Mesendoderm (in vitro differentiated cells): Measurements from ENCODE around the gene CYFIP1.

Source experiments
- DNase-seq: peaks from one replicate; pipeline ENCODE4 v3.0.0; 2013
- H2AK5ac ChIP-seq: 2 replicates; pipeline ENCODE4 v1.6.1; 2013; ENCODE audit warnings: low read length, inconsistent platforms
- H2BK120ac ChIP-seq: 2 replicates; pipeline ENCODE4 v1.6.1; 2013; ENCODE audit warnings: low read depth, mild to moderate bottlenecking, low read length, moderate library complexity, mixed read lengths
- H2BK15ac ChIP-seq: replicated peaks from 2 replicates; pipeline ENCODE4 v1.6.1; 2013; ENCODE audit warnings: low read depth, mild to moderate bottlenecking, moderate library complexity
- H2BK5ac ChIP-seq: 2 replicates; pipeline ENCODE4 v1.6.1; 2013; ENCODE audit warnings: low read length, inconsistent platforms
- H3K18ac ChIP-seq: 2 replicates; pipeline ENCODE4 v1.6.1; 2013; ENCODE audit warnings: mild to moderate bottlenecking, low read length, mixed read lengths
- H3K23ac ChIP-seq: one replicate; pipeline ENCODE4 v1.6.1; 2013; ENCODE audit warnings: low read length
- H3K27ac ChIP-seq: 2 replicates; pipeline ENCODE4 v1.5.1; 2013; ENCODE audit warnings: low read depth, mild to moderate bottlenecking, inconsistent platforms, low read length, moderate library complexity
- H3K27me3 ChIP-seq: 2 replicates; pipeline ENCODE4 v1.6.1; 2013; ENCODE audit warnings: low read length, control low read depth, mild to moderate bottlenecking, inconsistent platforms; ENCODE audit not compliant: insufficient read depth, poor library complexity
- H3K36me3 ChIP-seq: 2 replicates; pipeline ENCODE4 v1.6.1; 2013; ENCODE audit warnings: low read length, inconsistent platforms; ENCODE audit not compliant: control insufficient read depth, insufficient read depth
- H3K4ac ChIP-seq: one replicate; pipeline ENCODE4 v1.6.1; 2013; ENCODE audit warnings: low read depth, mild to moderate bottlenecking, low read length, moderate library complexity
- H3K4me1 ChIP-seq: 2 replicates; pipeline ENCODE4 v1.6.1; 2013; ENCODE audit warnings: low read depth, low read length, inconsistent platforms; ENCODE audit not compliant: control insufficient read depth
- H3K4me2 ChIP-seq: 2 replicates; pipeline ENCODE4 v1.6.1; 2013; ENCODE audit warnings: low read length
- H3K4me3 ChIP-seq: 2 replicates; pipeline ENCODE4 v1.5.1; 2013; ENCODE audit warnings: mild to moderate bottlenecking, low read length
- H3K56ac ChIP-seq: one replicate; pipeline ENCODE4 v1.6.1; 2013; ENCODE audit warnings: low read length
- H3K79me1 ChIP-seq: 2 replicates; pipeline ENCODE4 v1.6.1; 2013; ENCODE audit warnings: low read length, inconsistent platforms
- H3K79me2 ChIP-seq: 2 replicates; pipeline ENCODE4 v1.6.1; 2013; ENCODE audit warnings: mild to moderate bottlenecking, low read length; ENCODE audit not compliant: control insufficient read depth, insufficient read depth
- H3K9ac ChIP-seq: 2 replicates; pipeline ENCODE4 v1.6.1; 2013; ENCODE audit warnings: low read length, inconsistent platforms
- H4K5ac ChIP-seq: one replicate; pipeline ENCODE4 v1.6.1; 2013; ENCODE audit warnings: low read length
- H4K8ac ChIP-seq: one replicate; pipeline ENCODE4 v1.6.1; 2013; ENCODE audit warnings: low read depth, mild to moderate bottlenecking, control low read depth, low read length, moderate library complexity
- WGBS: extraction: QIAGEN DNeasy Blood & Tissue Kit; methylation state at CpG from one replicate; pipeline ENCODE4 v1.1.7; 2013; ENCODE audit warnings: low lambda C conversion rate, missing lambda C conversion rate; ENCODE audit not compliant: insufficient coverage; ENCODE audit errors: extremely low coverage; 5-methylcytosine and 5-hydroxymethylcytosine counted together

The CYFIP1 gene

DNA sequence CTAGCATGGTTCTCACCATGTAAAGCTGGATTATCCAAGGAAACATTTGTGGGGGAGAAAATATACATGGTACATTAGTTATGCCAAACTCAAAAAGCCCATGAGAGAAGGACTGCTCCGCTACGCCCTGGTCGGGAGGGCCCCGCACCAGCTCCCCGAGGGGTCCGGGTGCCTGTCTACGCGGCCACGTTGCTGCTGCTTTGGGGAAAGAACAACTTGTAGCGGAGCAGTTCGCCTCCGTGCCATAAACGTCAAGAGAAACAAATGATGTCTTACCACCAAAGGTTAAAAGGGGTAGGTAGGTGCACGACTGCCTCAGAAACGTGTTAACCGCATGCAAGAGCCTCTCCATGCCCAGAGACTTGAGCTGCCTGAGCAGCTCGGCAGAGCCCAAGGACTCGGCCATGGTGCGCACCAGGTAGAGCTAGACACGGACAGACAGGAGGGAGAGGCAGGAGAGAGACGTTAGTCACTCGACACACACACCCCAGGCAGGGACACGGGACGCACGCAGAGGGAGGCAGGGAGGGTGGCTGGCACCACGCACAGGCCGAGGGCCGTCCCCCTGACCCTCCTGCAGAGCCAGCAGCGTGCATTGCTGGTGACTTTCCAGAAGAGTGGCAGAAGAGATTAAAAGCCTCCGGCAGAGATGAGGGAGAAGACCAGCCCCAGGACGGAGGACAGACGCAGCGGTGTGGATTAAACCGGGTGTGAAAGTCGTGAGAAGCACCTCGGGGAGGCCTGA, 63.4 kb downstream of the CYFIP1 start:
- no peak overlapping the region for H3K4ac ChIP-seq
- WGBS = no CpG with 5 or more reads among the region's 36 CpGs
- no peak overlapping the region for H3K9ac ChIP-seq
- H2BK120ac ChIP-seq = no peak overlapping the region
- H3K56ac ChIP-seq = no peak overlapping the region
- H3K18ac ChIP-seq = no peak overlapping the region
- H2BK5ac ChIP-seq = no peak overlapping the region
- no peaks in the 10 kb centered on the region for H3K79me2 ChIP-seq
- H2BK15ac ChIP-seq = no peak overlapping the region
- no peak overlapping the region for H2AK5ac ChIP-seq
- H3K4me2 ChIP-seq = no peak overlapping the region
- H3K36me3 ChIP-seq = peaks cover 3% of the 10 kb centered on the region
- H3K79me1 ChIP-seq = no peaks in the 10 kb centered on the region
- no peak overlapping the region for H4K8ac ChIP-seq
- H3K4me1 ChIP-seq = no peaks in the 10 kb centered on the region
- no peak overlapping the region for H4K5ac ChIP-seq
- H3K4me3 ChIP-seq = no peak overlapping the region
- no peak for DNase-seq
- no peaks in the 10 kb centered on the region for H3K27me3 ChIP-seq
- H3K27ac ChIP-seq = no peak overlapping the region
- no peak overlapping the region for H3K23ac ChIP-seq

DNA sequence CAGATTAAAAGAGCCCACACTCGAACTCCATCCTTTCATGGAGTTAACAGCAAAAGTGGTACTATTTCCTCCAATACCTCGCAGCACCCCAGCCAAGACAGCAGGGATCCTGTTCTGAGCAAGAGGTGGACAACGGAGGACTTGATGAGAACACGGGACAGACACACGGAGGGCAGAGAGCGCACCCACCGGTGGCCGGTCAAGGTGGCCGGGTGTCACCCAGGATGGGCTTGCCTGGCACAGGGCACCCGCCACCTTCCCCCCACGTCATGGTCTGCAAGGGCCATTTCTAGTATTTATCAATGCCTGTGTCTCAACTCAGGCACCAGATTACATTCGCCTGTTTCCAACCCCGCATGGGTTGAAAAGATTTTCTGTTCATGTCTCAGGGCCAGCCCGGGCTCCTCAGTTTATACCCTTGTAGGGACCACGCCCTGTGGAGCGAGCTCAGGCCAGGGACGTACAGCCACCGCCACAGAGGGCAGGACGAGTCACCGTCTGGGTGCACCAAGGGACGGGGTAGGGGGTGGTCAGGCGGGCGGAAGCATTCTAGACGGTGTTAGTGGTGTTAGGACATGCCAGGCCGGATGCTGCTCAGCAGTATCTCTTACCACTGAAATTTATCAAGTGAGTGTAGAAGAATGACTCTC, 64.2 kb downstream of the CYFIP1 start:
- no peaks in the 10 kb centered on the region for H3K4me1 ChIP-seq
- no peak for DNase-seq
- no peak overlapping the region for H3K27ac ChIP-seq
- H3K4me2 ChIP-seq = no peak overlapping the region
- no peak overlapping the region for H3K9ac ChIP-seq
- H4K8ac ChIP-seq = no peak overlapping the region
- H3K79me1 ChIP-seq = no peaks in the 10 kb centered on the region
- no CpG with 5 or more reads among the region's 25 CpGs for WGBS
- peaks cover 3% of the 10 kb centered on the region for H3K36me3 ChIP-seq
- H2BK120ac ChIP-seq = no peak overlapping the region
- H2BK5ac ChIP-seq = no peak overlapping the region
- no peak overlapping the region for H3K4ac ChIP-seq
- no peak overlapping the region for H2BK15ac ChIP-seq
- no peak overlapping the region for H4K5ac ChIP-seq
- no peak overlapping the region for H3K23ac ChIP-seq
- no peaks in the 10 kb centered on the region for H3K27me3 ChIP-seq
- no peak overlapping the region for H3K56ac ChIP-seq
- no peaks in the 10 kb centered on the region for H3K79me2 ChIP-seq
- no peak overlapping the region for H3K18ac ChIP-seq
- no peak overlapping the region for H2AK5ac ChIP-seq
- no peak overlapping the region for H3K4me3 ChIP-seq

DNA sequence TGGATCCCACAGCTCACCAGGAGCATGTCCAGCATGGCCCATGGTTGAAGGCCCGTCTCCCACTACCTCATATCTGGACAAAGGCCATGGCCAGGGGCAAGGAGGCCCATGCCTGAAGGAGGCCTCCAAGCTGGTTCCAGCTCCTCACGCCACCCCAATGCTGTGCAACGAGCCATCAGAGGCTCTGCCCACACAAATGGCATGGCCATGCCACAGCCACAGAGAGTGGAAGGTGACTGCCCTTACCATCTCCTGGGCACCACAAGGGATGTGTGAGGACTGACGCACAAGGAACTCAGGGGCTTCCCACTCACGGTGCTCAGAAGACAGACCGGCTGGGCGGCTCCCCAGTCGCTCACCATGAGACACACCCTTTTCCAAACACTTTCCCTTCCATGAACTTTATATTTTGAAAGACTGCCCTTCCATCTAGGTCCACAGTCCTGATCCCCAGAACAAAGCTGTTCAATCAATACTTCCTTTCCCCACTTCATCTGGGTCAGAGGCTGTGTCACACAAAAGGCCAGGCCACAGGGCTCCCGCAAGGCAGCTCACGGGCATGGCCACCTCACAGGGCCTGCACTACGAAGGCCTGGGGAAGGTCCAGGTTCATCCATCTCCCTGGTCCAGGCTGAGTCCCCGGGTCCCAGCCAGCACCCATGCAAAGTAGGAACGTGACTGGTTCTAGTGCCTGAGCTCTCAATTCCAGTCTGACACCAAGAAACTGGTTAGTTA, 66.4 kb downstream of the CYFIP1 start:
- no peak overlapping the region for H3K27ac ChIP-seq
- H3K4ac ChIP-seq = no peak overlapping the region
- no peaks in the 10 kb centered on the region for H3K27me3 ChIP-seq
- no peak overlapping the region for H2AK5ac ChIP-seq
- no peak overlapping the region for H2BK120ac ChIP-seq
- H3K18ac ChIP-seq = no peak overlapping the region
- no peak overlapping the region for H3K23ac ChIP-seq
- H2BK15ac ChIP-seq = no peak overlapping the region
- DNase-seq = no peak
- WGBS = no CpG with 5 or more reads among the region's 13 CpGs
- no peaks in the 10 kb centered on the region for H3K4me1 ChIP-seq
- H3K56ac ChIP-seq = no peak overlapping the region
- H4K5ac ChIP-seq = no peak overlapping the region
- no peaks in the 10 kb centered on the region for H3K79me2 ChIP-seq
- no peak overlapping the region for H3K4me2 ChIP-seq
- no peaks in the 10 kb centered on the region for H3K79me1 ChIP-seq
- no peak overlapping the region for H3K9ac ChIP-seq
- H3K36me3 ChIP-seq = peaks cover 5% of the 10 kb centered on the region
- H2BK5ac ChIP-seq = no peak overlapping the region
- H4K8ac ChIP-seq = no peak overlapping the region
- H3K4me3 ChIP-seq = no peak overlapping the region

GRCh38 chr15:22912256-22912655, 67.9 kb downstream of the CYFIP1 start:
- no peak overlapping the region for H2BK120ac ChIP-seq
- H3K27me3 ChIP-seq = no peaks in the 10 kb centered on the region
- no CpG with 5 or more reads among the region's 12 CpGs for WGBS
- no peak overlapping the region for H3K4me3 ChIP-seq
- H4K8ac ChIP-seq = no peak overlapping the region
- H2AK5ac ChIP-seq = no peak overlapping the region
- no peaks in the 10 kb centered on the region for H3K4me1 ChIP-seq
- H2BK15ac ChIP-seq = no peak overlapping the region
- no peak overlapping the region for H2BK5ac ChIP-seq
- DNase-seq = no peak
- no peak overlapping the region for H3K9ac ChIP-seq
- no peak overlapping the region for H3K56ac ChIP-seq
- no peak overlapping the region for H3K4me2 ChIP-seq
- no peak overlapping the region for H3K27ac ChIP-seq
- H4K5ac ChIP-seq = no peak overlapping the region
- no peak overlapping the region for H3K18ac ChIP-seq
- peaks cover 3% of the 10 kb centered on the region for H3K36me3 ChIP-seq
- H3K4ac ChIP-seq = no peak overlapping the region
- H3K23ac ChIP-seq = no peak overlapping the region
- no peaks in the 10 kb centered on the region for H3K79me1 ChIP-seq
- no peaks in the 10 kb centered on the region for H3K79me2 ChIP-seq

DNA sequence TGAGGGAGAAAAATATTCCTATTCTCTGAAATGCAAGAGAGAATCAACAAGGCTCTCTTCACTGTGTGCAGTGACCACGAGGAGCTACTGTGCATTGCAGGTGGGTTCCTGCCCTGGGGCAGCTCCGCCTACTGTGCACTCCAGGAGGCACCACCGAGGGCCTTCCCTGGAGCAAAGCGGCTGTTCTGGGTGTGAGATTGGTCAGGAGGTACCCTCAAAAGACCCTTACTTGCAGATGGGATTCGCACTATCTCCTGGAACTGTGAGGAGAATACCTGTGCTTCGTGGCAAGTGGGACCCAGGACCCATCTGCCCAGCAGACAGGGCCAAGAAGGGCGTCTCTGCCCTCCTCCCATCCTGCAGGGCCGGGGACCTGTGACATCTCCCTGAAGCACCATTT, 68.9 kb downstream of the CYFIP1 start:
- Histone ChIP-seq H3K4me2 (no peak overlapping the region), H4K8ac (no peak overlapping the region), H4K5ac (no peak overlapping the region), H3K23ac (no peak overlapping the region), H3K4me3 (no peak overlapping the region), H3K4ac (no peak overlapping the region), H2BK5ac (no peak overlapping the region), H3K4me1 (no peaks in the 10 kb centered on the region), H2AK5ac (no peak overlapping the region), H2BK15ac (no peak overlapping the region), H3K36me3 (peaks cover 3% of the 10 kb centered on the region), H3K79me2 (no peaks in the 10 kb centered on the region), H3K18ac (no peak overlapping the region), H3K9ac (no peak overlapping the region), H3K27me3 (no peaks in the 10 kb centered on the region), H3K79me1 (no peaks in the 10 kb centered on the region), H3K56ac (no peak overlapping the region), H3K27ac (no peak overlapping the region), H2BK120ac (no peak overlapping the region)
- no peak for DNase-seq
- no CpG with 5 or more reads among the region's 8 CpGs for WGBS
